Activated naive CD4-positive, alpha-beta T cell treated with anti-CD3 and anti-CD28 coated beads for 36 hours (primary cell): Measurements from ENCODE around the gene B4GALT2. TPM values are rescaled to one million over a fixed set of nuclear protein-coding genes. Genes with fewer than 3 reads are reported as not detected.

Experiments
- CTCF ChIA-PET: fragments of 350-600 bp; sonication (Branson Sonifier 250); formaldehyde crosslinking; loops from one replicate; lab custom pipeline; 2021; ENCODE audit warnings: antibody characterized with exemption; lab: Charles Lee
- DNase-seq: peaks from one replicate; pipeline ENCODE4 v3.0.0-alpha.2; 2020
- H3K27ac Mint-ChIP-seq: one replicate; pipeline ENCODE4 v1.8.0; 2021; ENCODE audit warnings: mild to moderate bottlenecking, mixed read lengths
- H3K27me3 Mint-ChIP-seq: one replicate; pipeline ENCODE4 v1.8.0; 2021; ENCODE audit warnings: low read depth, mixed read lengths
- H3K36me3 Mint-ChIP-seq: one replicate; pipeline ENCODE4 v1.8.0; 2021; ENCODE audit warnings: low read depth, mixed read lengths
- H3K4me1 Mint-ChIP-seq: one replicate; pipeline ENCODE4 v1.8.0; 2021; ENCODE audit warnings: low read depth, mixed read lengths
- H3K4me3 Mint-ChIP-seq: one replicate; pipeline ENCODE4 v1.8.0; 2021; ENCODE audit warnings: mild to moderate bottlenecking, moderate library complexity, mixed read lengths
- H3K9me3 Mint-ChIP-seq: one replicate; pipeline ENCODE4 v1.8.0; 2021; ENCODE audit warnings: mixed read lengths
- intact Hi-C: fragments of 100-400 bp; cut with micrococcal nuclease; formaldehyde crosslinking; loops from one replicate; pipeline ENCODE4 v1.15.1; 2023
- total RNA-seq, 2 experiments: library from RNA; stranded (reverse); gene quantifications; one replicate each; pipeline ENCODE4 v1.2.3, GENCODE V29; 2021

The B4GALT2 gene
- total RNA-seq, 2 experiments from 2014 or later = 18.7 to 19.2 TPM

DNA sequence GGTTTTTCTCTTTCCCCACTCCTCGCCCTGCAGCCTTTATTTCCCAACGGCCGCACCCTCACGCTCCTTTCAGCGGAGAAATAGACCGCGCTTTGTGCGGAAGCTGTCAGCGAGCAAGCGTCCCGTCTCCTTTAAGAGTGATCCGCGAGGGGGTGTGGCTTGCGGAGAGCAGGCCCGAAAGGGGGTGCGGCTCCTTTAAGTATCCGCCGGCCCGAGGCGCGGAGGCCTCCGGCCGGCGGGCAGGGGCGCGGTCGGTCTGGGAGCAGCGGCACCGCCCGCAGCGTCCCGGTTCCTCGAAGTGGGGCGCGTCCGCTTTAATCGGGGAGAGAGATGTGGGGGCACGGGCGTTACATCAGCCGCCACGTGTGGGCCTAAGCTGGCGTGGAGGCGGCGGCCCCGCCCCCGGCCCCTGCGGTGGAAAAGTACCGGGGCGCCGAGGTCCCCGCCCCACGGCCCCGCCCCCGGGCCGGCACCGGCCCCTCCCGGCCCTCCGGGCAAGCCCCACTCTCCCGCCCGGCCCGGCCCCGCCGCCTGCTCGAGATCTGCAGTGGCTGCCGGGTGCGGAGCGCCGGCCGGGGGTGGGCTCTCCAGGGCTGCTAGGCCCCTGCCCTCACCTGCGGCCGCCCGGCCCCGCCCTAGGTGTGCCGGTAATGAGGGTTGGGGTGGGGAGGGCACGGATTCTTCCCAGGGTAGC is 51.0 kb downstream of the B4GALT2 start:
- H3K4me1 Mint-ChIP-seq = peaks cover 25% of the 10 kb centered on the region
- CTCF ChIA-PET = interaction anchor here (2.3 kb wide), 1 partner anchor 25 kb away, joined by 12 read pairs; no protein-coding TSS in a partner anchor
- H3K9me3 Mint-ChIP-seq = no peaks in the 10 kb centered on the region
- H3K4me3 Mint-ChIP-seq = peak overlapping the region; percentile 92
- intact Hi-C loops = loop anchor here (1.0 to 5.0 kb wide), 7 partner anchors 18 to 642 kb away; partner anchors contain the start of genes ARMH1, ATP6V0B, CCDC24 and ERI3
- H3K27ac Mint-ChIP-seq = peak overlapping the region; percentile 93
- peak; percentile 93 for DNase-seq
- no peaks in the 10 kb centered on the region for H3K27me3 Mint-ChIP-seq
- H3K36me3 Mint-ChIP-seq = peaks cover 10% of the 10 kb centered on the region

DNA sequence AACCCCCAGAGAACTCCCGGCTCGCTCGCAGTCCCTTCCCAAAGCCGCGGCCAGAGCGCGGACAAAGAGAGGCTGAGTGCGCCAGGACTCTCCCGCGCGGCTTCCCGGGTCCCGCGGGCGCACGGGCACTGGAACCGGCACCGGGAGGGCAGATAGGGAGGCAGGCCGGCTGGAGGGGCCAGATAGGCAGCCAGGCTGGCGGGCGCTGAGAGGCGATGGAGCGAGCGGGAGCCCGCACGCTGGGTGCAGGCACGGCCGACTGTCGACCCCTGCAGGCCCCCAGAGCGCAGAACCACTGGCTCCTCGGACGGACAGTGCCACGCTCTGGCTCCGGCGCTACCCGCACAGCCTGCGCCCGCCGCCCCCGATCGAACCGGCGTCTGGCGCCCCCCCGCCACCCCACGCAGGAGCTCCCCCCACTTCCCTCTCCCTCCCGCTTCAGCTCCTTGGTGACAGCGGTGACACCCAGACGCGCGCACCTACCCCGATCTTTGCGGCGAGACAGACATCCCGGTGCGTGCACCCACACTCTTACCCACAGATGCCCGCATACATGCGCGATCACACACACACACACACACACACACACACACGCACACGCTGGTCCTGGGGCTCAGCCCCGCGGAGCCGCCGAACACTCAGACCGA is 51.7 kb downstream of the B4GALT2 start:
- intact Hi-C loops = loop anchor here (1.0 to 5.0 kb wide), 7 partner anchors 18 to 642 kb away; partner anchors contain the start of genes ARMH1, ATP6V0B, CCDC24 and ERI3

DNA sequence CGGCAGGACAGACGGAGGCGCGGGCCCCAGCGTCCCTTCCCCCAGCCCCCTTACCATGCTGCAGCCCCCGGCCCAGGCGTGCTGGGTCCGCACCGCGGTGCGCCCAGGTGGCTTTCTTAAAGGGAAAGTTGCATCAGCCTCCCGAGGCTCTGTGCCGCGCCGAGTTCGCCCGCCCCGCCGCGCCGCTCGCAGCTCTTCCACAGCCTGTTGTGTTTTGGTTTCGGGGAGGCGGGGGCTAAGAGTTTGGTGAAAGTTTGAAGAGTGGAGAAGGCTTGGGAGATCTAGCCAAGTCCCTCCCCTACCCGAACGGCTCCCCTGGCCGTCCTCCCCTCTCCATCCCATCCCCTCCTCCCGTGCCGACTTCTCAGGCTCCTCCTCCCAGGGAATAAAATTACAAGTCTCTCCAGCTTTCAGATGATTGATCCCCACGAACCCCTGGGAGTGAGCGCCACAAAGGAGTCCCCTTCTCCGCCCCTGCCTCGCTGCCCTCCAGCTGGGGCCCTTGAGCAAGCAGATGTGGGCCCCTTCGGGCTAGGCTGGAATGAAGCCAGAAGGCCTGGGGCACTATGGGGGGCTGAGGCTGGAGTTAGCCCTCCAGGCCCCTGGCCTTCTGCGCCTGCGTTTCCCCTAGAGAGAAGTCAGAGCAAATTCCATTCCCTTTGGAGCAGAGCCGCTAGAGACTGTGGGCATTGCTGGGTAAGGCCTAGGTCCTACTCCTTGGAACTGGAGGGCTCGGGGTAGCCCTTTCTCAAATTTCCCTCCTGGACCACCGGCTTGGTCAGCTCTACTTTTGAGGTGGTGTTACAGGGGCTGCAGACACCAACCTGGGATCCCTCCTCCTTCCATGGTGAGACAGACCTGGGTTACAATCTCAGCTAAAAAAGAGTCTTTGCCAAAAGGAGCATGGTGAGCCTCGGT is 52.5 kb downstream of the B4GALT2 start, which contains the start of gene SLC6A9:
TSS of gene SLC6A9 (minus strand) at position 211 of the 918 bp plus-strand sequence. CDS start 7,185 bp downstream, outside the sequence.
- intact Hi-C loops = loop anchor here (1.0 to 5.0 kb wide), 3 partner anchors 57 to 641 kb away; partner anchors contain the start of genes ARMH1, ATP6V0B, KDM4A and TMEM53
- DNase-seq = peak; percentile 64
- no peaks in the 10 kb centered on the region for H3K9me3 Mint-ChIP-seq
- H3K4me3 Mint-ChIP-seq = peak within 1 kb of the TSS; percentile 92
- H3K4me1 Mint-ChIP-seq = peaks cover 26% of the 10 kb centered on the region
- H3K36me3 Mint-ChIP-seq = peaks cover 9% of the 10 kb centered on the region
- CTCF ChIA-PET = interaction anchor here (0.8 to 2.3 kb wide), 3 partner anchors 17 to 268 kb away, joined by 3 to 12 read pairs (median 7); no protein-coding TSS in a partner anchor
- no peaks in the 10 kb centered on the region for H3K27me3 Mint-ChIP-seq
- peak within 1 kb of the TSS; percentile 80 for H3K27ac Mint-ChIP-seq

More for the DNA sequence above, 51.7 kb downstream of the B4GALT2 start:
- CTCF ChIA-PET = interaction anchor here (1.0 to 2.3 kb wide), 3 partner anchors 18 to 25 kb away, joined by 7 to 12 read pairs (median 12); no protein-coding TSS in a partner anchor
- Mint-ChIP-seq H3K36me3 (peaks cover 9% of the 10 kb centered on the region), H3K4me1 (peaks cover 25% of the 10 kb centered on the region), H3K27ac (peak overlapping the region; percentile 80), H3K27me3 (no peaks in the 10 kb centered on the region), H3K9me3 (no peaks in the 10 kb centered on the region), H3K4me3 (peak overlapping the region; percentile 92)
- DNase-seq = peak; percentile 58

- H3K9me3 Mint-ChIP-seq = no peaks in the 10 kb centered on the region
- intact Hi-C loops = loop anchor here (5.0 kb wide), 1 partner anchor 640 kb away; the partner anchor contains the start of genes ARMH1 and TMEM53
- H3K27ac Mint-ChIP-seq = no peak overlapping the region
- H3K36me3 Mint-ChIP-seq = peaks cover 8% of the 10 kb centered on the region
- peak overlapping the region; percentile 92 for H3K4me3 Mint-ChIP-seq
- H3K27me3 Mint-ChIP-seq = no peaks in the 10 kb centered on the region
- DNase-seq = no peak
- peaks cover 29% of the 10 kb centered on the region for H3K4me1 Mint-ChIP-seq
- CTCF ChIA-PET = interaction anchor here (2.3 kb wide), 1 partner anchor 26 kb away, joined by 12 read pairs; no protein-coding TSS in a partner anchor
Observed at GRCh38 chr1:44032170-44032790, 53.3 kb downstream of the B4GALT2 start.

DNA sequence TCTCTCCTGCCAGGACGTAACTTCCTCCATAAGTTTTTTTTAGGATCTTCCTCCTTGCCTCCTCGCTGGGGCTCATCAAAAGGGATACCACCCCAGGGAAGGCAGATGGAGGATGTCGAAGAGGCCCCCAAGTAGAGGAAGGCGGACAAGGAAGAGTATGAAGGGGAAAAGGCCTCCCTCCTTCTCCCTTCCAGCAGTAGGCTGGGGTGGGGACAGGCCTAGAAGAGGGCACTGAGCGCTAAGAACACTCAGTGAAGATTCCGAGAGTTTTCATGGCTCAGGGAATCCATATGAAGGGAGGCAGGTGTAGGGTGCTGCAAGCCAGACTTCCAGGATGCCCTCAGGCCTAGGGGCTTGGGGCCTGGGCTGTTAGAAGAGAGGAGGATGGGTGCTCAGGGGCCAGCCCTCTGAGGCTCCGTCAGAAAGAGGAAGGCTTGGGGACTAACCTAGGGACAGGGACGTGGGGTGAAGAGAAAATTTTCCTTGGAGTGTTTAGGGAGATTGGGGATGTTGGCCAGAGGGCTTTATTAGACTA is 54.1 kb downstream of the B4GALT2 start:
- no peak overlapping the region for H3K27ac Mint-ChIP-seq
- peaks cover 5% of the 10 kb centered on the region for H3K36me3 Mint-ChIP-seq
- H3K4me3 Mint-ChIP-seq = no peak overlapping the region
- DNase-seq = no peak
- CTCF ChIA-PET = interaction anchor here (0.7 to 4.3 kb wide), 3 partner anchors 19 to 27 kb away, joined by 3 to 82 read pairs (median 12); no protein-coding TSS in a partner anchor
- intact Hi-C loops = loop anchor here (5.0 kb wide), 1 partner anchor 639 kb away; the partner anchor contains the start of genes ARMH1 and TMEM53
- H3K9me3 Mint-ChIP-seq = no peaks in the 10 kb centered on the region
- H3K4me1 Mint-ChIP-seq = peaks cover 26% of the 10 kb centered on the region
- H3K27me3 Mint-ChIP-seq = no peaks in the 10 kb centered on the region

GRCh38 chr1:44033756-44034155 is 54.7 kb downstream of the B4GALT2 start:
- CTCF ChIA-PET = interaction anchor here (0.7 to 4.3 kb wide), 2 partner anchors 20 to 28 kb away, joined by 3 to 82 read pairs; no protein-coding TSS in a partner anchor
- intact Hi-C loops = loop anchor here (5.0 kb wide), 1 partner anchor 639 kb away; the partner anchor contains the start of genes ARMH1 and TMEM53

DNA sequence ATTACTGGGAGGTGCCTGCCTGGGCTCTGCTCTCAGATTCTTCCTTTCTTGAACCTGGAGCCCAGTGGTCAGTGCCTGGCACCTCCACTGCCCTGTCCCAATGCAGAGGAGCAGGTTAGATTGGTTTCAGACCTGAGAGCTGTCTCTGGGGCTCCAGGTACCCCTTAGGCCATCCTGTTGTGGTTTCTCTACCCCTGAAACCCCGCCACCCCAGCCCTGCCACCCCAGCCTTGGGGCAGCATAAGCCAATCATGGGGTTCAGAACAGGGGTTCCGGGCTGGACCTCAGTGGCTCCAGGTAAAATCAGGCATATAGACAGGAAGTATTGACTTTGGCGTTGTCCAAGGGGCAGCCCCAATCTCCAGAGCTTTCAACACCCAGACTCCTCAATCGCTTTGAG is 55.4 kb downstream of the B4GALT2 start:
- Mint-ChIP-seq H3K27me3 (no peaks in the 10 kb centered on the region), H3K4me3 (no peak overlapping the region), H3K4me1 (peaks cover 15% of the 10 kb centered on the region), H3K9me3 (no peaks in the 10 kb centered on the region), H3K27ac (no peak overlapping the region), H3K36me3 (peaks cover under 1% of the 10 kb centered on the region)
- intact Hi-C loops = loop anchor here (5.0 kb wide), 1 partner anchor 638 kb away; the partner anchor contains the start of genes ARMH1 and TMEM53
- DNase-seq = no peak
- CTCF ChIA-PET = interaction anchor here (0.9 to 4.4 kb wide), 4 partner anchors 9 to 100 kb away, joined by 3 to 82 read pairs (median 36); no protein-coding TSS in a partner anchor

More at GRCh38 chr1:44033756-44034155, 54.7 kb downstream of the B4GALT2 start:
- DNase-seq = no peak
- H3K36me3 Mint-ChIP-seq = peaks cover 1% of the 10 kb centered on the region
- no peak overlapping the region for H3K27ac Mint-ChIP-seq
- H3K4me3 Mint-ChIP-seq = no peak overlapping the region
- no peaks in the 10 kb centered on the region for H3K27me3 Mint-ChIP-seq
- H3K4me1 Mint-ChIP-seq = peaks cover 22% of the 10 kb centered on the region
- no peaks in the 10 kb centered on the region for H3K9me3 Mint-ChIP-seq

DNA sequence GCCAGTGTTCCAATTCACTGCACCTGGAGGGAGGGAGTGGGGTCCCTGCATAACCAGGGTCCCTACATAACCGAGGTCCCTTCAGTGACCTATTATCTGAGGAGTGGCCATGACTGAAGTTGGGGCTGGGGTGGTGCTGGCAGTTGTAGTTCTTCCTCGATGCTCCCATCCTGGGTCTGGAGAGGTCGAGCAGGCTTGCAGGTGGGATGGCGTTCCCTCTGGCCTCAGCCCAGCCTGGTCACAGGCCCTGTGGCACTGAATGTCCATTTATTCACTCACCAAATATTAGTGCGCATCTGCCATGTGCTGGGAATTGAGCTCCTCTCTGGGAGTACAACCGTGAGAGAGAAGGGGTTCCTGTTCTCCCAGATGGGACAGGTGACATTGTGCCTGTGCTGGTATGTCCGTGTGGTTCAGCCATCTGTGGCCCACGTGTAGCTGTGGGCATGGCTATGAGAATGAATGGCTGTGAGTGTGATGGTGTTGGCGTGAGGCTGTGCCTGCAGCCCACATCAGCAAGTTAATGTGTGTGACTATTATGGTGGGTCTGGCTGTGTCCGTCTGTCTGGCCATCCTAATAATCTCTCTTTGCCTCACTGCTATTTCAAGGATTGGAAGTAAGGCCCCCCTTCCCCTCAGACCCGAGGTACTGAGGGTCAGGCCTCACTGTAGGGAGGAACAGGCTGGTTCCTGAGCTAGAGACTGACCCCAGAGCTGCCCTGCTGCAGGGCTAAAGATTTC is 56.1 kb downstream of the B4GALT2 start:
- CTCF ChIA-PET = interaction anchor here (0.9 to 4.4 kb wide), 9 partner anchors 9 to 271 kb away, joined by 3 to 82 read pairs (median 9); no protein-coding TSS in a partner anchor
- intact Hi-C loops = loop anchor here (5.0 kb wide), 1 partner anchor 637 kb away; the partner anchor contains the start of genes ARMH1 and TMEM53
- Mint-ChIP-seq H3K27me3 (no peaks in the 10 kb centered on the region), H3K4me1 (peaks cover 12% of the 10 kb centered on the region), H3K9me3 (no peaks in the 10 kb centered on the region), H3K4me3 (no peak overlapping the region), H3K36me3 (no peaks in the 10 kb centered on the region), H3K27ac (no peak overlapping the region)
- no peak for DNase-seq

DNA sequence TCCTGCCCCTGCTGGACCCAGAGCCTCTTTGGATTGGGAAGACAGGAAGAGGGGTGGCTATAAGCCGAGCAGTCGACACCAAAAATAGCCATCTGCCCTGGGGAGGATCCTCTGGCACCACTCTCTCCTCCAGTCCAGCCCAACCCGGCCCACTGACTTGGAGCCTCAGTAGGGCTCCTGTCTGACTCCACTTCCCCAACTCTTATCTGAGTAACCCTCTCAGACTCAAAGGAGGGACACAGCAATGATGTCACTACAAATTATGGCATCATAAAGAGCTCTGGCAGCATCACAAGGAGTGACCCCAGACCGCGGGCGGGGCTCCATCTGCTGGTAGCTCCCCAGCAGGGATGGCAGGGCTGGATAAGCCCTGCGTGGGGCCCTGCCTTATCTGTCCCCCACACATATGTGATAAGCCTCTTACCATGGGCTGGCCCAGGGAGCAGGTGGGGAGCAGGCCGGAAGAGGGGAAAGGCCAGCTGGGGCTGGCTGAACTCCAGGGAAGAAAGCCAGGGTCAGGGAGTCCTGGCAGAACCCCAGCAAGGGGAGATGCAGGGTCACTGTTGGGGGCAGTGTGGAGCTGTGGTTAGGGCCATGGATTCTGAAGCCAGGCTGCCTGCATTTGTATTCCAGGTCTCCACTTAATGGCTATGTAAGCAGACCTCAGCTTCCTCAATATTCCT is 56.9 kb downstream of the B4GALT2 start:
- Mint-ChIP-seq H3K9me3 (no peaks in the 10 kb centered on the region), H3K4me1 (peaks cover 12% of the 10 kb centered on the region), H3K36me3 (no peaks in the 10 kb centered on the region), H3K27me3 (no peaks in the 10 kb centered on the region), H3K4me3 (no peak overlapping the region), H3K27ac (no peak overlapping the region)
- intact Hi-C loops = loop anchor here (1.0 to 2.0 kb wide), 3 partner anchors 31 to 507 kb away; no protein-coding TSS in a partner anchor
- no peak for DNase-seq
- CTCF ChIA-PET = interaction anchor here (0.9 to 4.4 kb wide), 16 partner anchors 9 to 364 kb away, joined by 3 to 82 read pairs (median 4); no protein-coding TSS in a partner anchor
